Measurements from ENCODE around the gene SLC24A3. TPM values are rescaled to one million over a fixed set of nuclear protein-coding genes. Genes with fewer than 3 reads are reported as not detected.

The SLC24A3 gene
- total and polyA plus RNA-seq, 9 donors: 4.8 to 40.5 (median 18.6) TPM

DNA sequence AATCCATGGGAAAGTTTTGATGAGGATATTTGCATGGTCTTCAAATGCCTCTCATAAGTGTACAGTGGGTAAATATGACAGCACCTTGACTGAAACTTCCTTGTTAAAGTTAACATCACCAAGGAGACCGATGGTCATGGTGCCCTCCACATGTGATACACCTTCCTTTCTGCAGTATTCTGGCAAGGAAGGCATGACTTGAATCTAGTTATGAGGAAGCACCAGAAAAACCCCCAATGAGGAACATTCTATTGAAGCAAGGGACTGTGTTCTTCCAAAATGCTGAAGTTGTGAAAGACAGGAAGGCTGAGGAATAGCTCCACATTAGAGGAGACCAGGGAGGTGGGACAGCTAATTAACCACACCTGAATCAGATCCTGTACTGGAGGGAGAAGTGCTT, 118.3 kb downstream of the SLC24A3 start:
- Histone ChIP-seq H3K27ac (no peak overlapping the region), H3K4me3 (no peak overlapping the region), H3K36me3 (no peaks in the 10 kb centered on the region), H3K4me1 (ENCODE audit: insufficient read depth) (peaks cover 3% of the 10 kb centered on the region), H3K9me3 (no peaks in the 10 kb centered on the region), H3K27me3 (no peaks in the 10 kb centered on the region)
- intact Hi-C loops (cut with DNase I): no loop called here
- whole genome bisulfite sequencing, 3 donors: 88 to 97% (median 97%) methylated on average over 1 of the region's 1 CpG
- TF ChIP-seq EP300 (IDR thresholded peaks at IDR 0.05) (no peak), POLR2A (IDR thresholded peaks at IDR 0.05) (no peak)
- TF ChIP-seq, protein P1, sequence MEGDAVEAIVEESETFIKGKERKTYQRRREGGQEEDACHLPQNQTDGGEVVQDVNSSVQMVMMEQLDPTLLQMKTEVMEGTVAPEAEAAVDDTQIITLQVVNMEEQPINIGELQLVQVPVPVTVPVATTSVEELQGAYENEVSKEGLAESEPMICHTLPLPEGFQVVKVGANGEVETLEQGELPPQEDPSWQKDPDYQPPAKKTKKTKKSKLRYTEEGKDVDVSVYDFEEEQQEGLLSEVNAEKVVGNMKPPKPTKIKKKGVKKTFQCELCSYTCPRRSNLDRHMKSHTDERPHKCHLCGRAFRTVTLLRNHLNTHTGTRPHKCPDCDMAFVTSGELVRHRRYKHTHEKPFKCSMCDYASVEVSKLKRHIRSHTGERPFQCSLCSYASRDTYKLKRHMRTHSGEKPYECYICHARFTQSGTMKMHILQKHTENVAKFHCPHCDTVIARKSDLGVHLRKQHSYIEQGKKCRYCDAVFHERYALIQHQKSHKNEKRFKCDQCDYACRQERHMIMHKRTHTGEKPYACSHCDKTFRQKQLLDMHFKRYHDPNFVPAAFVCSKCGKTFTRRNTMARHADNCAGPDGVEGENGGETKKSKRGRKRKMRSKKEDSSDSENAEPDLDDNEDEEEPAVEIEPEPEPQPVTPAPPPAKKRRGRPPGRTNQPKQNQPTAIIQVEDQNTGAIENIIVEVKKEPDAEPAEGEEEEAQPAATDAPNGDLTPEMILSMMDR (IDR thresholded peaks at IDR 0.05): no peak
- DNase-seq: no peak

DNA sequence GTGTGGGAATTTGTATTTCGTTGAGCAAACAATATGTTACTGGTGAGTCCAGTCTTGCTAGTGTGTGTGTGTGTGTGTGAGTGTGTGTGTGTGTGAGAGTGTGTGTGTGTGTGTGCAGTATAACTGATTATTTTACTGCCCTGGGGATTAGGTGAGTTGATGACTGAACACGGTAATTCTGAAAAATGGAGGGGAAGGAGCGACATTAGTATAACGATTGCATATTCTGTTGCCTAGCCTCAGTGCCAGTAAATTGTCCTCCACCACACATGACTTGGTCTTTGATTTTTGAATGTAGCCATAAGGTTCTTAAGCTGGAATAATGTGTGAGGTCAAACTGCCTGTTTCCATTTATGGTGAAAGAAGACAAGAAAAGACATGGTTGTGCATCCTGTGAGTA, 121.1 kb downstream of the SLC24A3 start:
- Histone ChIP-seq H3K4me1 (ENCODE audit: insufficient read depth) (peaks cover 3% of the 10 kb centered on the region), H3K27ac (no peak overlapping the region), H3K9me3 (no peaks in the 10 kb centered on the region), H3K4me3 (no peak overlapping the region), H3K36me3 (no peaks in the 10 kb centered on the region), H3K27me3 (no peaks in the 10 kb centered on the region)
- TF ChIP-seq EP300 (IDR thresholded peaks at IDR 0.05) (no peak), POLR2A (IDR thresholded peaks at IDR 0.05) (no peak)
- TF ChIP-seq, protein P1 (IDR thresholded peaks at IDR 0.05): no peak
- 69 to 80% (median 80%) methylated on average over 4 of the region's 4 CpGs for WGBS, 3 donors
- intact Hi-C loops (cut with DNase I): no loop called here
- DNase-seq: no peak

DNA sequence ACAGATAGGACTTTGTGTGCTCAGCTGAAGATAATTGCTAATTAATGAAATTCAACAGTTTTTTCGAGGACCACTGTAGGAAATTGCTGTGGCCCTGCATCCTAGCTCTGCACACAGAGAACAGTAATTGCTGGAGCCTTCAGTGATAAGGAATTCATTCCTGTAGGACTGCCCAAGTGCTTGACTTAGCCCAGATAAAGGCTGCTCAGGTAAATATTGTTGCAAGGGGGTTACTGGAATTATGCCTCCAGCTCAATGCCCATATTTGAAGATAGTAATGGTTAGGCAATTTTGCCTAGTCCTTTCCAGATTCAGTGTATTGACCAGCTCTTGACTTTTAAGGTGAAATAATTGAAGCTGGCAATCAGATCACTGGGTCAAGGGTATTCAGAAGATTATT, 122.9 kb downstream of the SLC24A3 start:
- intact Hi-C loops (cut with DNase I): no loop called here

DNA sequence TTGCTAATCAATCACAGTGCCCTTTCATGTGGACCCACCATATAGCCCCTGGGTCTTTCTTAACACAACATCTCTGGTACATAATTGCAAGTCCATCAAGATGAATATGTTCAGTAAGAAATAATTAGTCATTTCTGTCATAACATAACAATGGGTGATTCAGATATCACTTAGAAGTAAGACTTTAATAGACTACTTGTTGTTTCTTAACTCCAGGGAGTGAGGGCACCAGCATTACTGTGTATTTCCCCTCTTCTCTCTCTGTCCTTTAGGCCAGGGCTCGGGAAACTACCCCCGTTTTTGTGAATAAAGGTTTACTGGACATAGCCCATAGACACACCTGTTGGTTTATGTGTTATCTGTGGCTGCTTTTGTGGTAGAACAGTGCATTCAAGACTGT, 123.5 kb downstream of the SLC24A3 start:
- intact Hi-C loops (cut with DNase I): no loop called here
- Histone ChIP-seq H3K9me3 (no peaks in the 10 kb centered on the region), H3K27ac (no peak overlapping the region), H3K4me3 (no peak overlapping the region), H3K27me3 (no peaks in the 10 kb centered on the region), H3K36me3 (no peaks in the 10 kb centered on the region), H3K4me1 (ENCODE audit: insufficient read depth) (peaks cover 3% of the 10 kb centered on the region)
- no peak for DNase-seq
- WGBS, 3 donors: 82 to 88% (median 82%) methylated on average over 2 of the region's 2 CpGs
- TF ChIP-seq, protein P1 (IDR thresholded peaks at IDR 0.05): no peak
- no peak for TF ChIP-seq EP300 (IDR thresholded peaks at IDR 0.05)
- TF ChIP-seq POLR2A (IDR thresholded peaks at IDR 0.05): no peak

More for the DNA sequence above, 122.9 kb downstream of the SLC24A3 start:
- no peaks in the 10 kb centered on the region for H3K27me3 ChIP-seq
- H3K4me1 ChIP-seq (ENCODE audit: insufficient read depth): peaks cover 3% of the 10 kb centered on the region
- no peak overlapping the region for H3K27ac ChIP-seq
- no peak overlapping the region for H3K4me3 ChIP-seq
- H3K9me3 ChIP-seq: no peaks in the 10 kb centered on the region
- WGBS, 3 donors: 69 to 79% (median 78%) methylated on average over 1 of the region's 1 CpG
- TF ChIP-seq, protein P1 (IDR thresholded peaks at IDR 0.05): no peak
- TF ChIP-seq EP300 (IDR thresholded peaks at IDR 0.05) (no peak), POLR2A (IDR thresholded peaks at IDR 0.05) (no peak)
- H3K36me3 ChIP-seq: no peaks in the 10 kb centered on the region
- no peak for DNase-seq
